Mesothelial cell of epicardium (in vitro differentiated cells): ENCODE measurements around the gene ELOVL5. TPM values are rescaled to one million over a fixed set of nuclear protein-coding genes. Genes with fewer than 3 reads are reported as not detected.

Experiments used
- DNase-seq, 2 experiments: peaks; one replicate each; pipeline ENCODE4 v3.0.0; 2021; ENCODE audit warnings: low spot score in 2 of 2; ENCODE audit not compliant: unreplicated experiment in 2 of 2
- H3K27ac Mint-ChIP-seq: 2 replicates; pipeline ENCODE4 v1.8.0; 2021; ENCODE audit warnings: mixed read lengths
- H3K27me3 Mint-ChIP-seq: 2 replicates; pipeline ENCODE4 v1.8.0; 2021; ENCODE audit warnings: low read depth, mixed read lengths
- H3K36me3 Mint-ChIP-seq: 2 replicates; pipeline ENCODE4 v1.8.0; 2021; ENCODE audit warnings: mixed read lengths
- H3K4me1 Mint-ChIP-seq: 2 replicates; pipeline ENCODE4 v1.8.0; 2021; ENCODE audit warnings: mixed read lengths
- H3K4me3 Mint-ChIP-seq: 2 replicates; pipeline ENCODE4 v1.8.0; 2021; ENCODE audit warnings: mild to moderate bottlenecking, moderate library complexity, mixed read lengths
- H3K9me3 Mint-ChIP-seq: 2 replicates; pipeline ENCODE4 v1.8.0; 2021; ENCODE audit warnings: mixed read lengths
- CTCF ChIP-seq: fragments of 200-600 bp; sonication (generic); IDR thresholded peaks from one replicate; pipeline ENCODE4 v1.5.0; 2021; ENCODE audit warnings: antibody characterized with exemption; ENCODE audit not compliant: unreplicated experiment
- total RNA-seq: library from RNA; stranded (reverse); gene quantifications from 3 replicates; pipeline ENCODE4 v1.2.1, GENCODE V29; 2021

Gene ELOVL5
- total RNA-seq, 1 donor from 2014 or later = 110 TPM

- H3K27me3 Mint-ChIP-seq = no peaks in the 10 kb centered on the region
- H3K27ac Mint-ChIP-seq = no peak overlapping the region
- TF ChIP-seq CTCF = no peak
- peaks cover 21% of the 10 kb centered on the region for H3K4me1 Mint-ChIP-seq
- H3K4me3 Mint-ChIP-seq = no peak overlapping the region
- H3K36me3 Mint-ChIP-seq = no peaks in the 10 kb centered on the region
- H3K9me3 Mint-ChIP-seq = peaks cover 2% of the 10 kb centered on the region
- no peak for DNase-seq
These were observed 28.0 kb upstream of the ELOVL5 start for GRCh38 chr6:53376661-53377226.

DNA sequence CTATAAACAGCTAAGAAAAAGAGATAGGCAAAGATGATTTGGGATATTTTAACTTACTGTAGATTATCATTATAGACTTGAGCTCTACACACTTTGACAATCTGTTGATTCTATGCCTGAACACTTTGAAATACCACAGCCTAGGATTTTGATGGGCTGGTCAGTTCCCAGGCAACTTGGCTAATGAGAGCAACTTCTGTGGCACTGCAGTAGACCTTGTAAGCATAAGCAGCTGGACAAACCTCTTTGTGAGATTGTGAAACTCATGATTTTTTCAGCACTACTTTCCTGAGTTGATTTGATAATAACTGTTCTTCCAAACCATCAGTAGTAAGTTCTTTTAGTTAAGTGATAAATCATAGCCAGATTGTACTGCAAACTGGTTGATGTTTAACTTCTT lies 27.1 kb upstream of the ELOVL5 start:
- Mint-ChIP-seq H3K36me3 (no peaks in the 10 kb centered on the region), H3K4me1 (peaks cover 21% of the 10 kb centered on the region), H3K9me3 (no peaks in the 10 kb centered on the region), H3K4me3 (no peak overlapping the region), H3K27me3 (no peaks in the 10 kb centered on the region), H3K27ac (no peak overlapping the region)
- TF ChIP-seq CTCF = no peak
- no peak for DNase-seq

- TF ChIP-seq CTCF = no peak
- DNase-seq = no peak
- Mint-ChIP-seq H3K36me3 (no peaks in the 10 kb centered on the region), H3K4me3 (no peak overlapping the region), H3K4me1 (peaks cover 31% of the 10 kb centered on the region), H3K9me3 (no peaks in the 10 kb centered on the region), H3K27me3 (no peaks in the 10 kb centered on the region), H3K27ac (no peak overlapping the region)
These were observed 24.9 kb upstream of the ELOVL5 start for GRCh38 chr6:53373638-53374037.

DNA sequence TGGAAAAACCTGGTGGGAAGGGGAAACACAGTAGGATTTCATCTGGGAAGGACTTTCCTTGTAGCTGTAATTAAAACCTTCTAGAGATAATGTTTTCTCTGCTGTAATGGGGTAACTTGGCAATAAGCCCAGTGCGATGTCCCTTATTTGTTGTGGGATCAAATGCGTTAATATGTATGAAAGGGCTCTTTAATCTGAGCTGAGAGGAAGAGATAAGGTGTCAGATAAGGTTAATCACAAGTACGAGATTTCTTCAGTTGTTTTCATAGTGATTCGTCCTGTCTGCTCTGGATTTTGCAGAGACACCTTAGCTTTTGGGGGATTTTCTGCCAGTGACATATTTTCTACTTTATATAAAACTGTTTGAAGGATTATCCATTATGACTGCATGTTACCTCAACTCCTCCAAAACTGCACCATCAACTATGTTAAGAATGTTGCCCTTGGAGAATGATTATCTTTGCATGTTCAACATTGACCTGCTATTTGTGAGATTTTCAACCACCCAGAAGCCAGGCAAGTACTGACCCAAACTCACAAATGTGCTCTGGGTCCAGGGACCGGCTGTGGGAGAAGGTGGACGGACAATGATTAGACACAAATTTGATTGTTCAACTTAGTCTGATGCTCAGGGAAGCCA lies 21.2 kb upstream of the ELOVL5 start:
- Mint-ChIP-seq H3K4me3 (no peak overlapping the region), H3K27me3 (no peaks in the 10 kb centered on the region), H3K27ac (peak overlapping the region; percentile 65), H3K9me3 (peaks cover 11% of the 10 kb centered on the region), H3K36me3 (no peaks in the 10 kb centered on the region), H3K4me1 (peaks cover 10% of the 10 kb centered on the region)
- TF ChIP-seq CTCF = no peak
- no peak for DNase-seq

DNA sequence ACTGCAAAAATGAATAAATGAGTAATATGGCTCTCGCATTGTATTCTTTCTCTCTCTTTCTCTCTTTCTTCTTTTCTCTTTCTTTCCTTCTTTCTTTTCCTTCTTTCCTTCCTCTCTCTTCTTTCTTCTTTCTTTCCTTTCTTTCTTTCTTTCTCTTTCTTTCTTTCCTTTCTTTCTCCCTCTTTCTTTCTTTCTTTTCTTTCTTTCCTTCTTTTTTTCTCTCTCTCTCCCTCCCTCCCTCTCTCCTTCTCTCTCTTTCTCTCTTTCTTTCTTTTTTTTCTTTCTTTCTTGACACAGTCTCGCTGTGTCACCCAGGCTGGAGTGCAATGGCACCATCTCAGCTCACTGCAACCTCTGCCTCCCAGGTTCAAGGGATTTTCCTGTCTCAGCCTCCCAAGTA lies 20.3 kb upstream of the ELOVL5 start:
- DNase-seq = no peak
- Mint-ChIP-seq H3K27ac (no peak overlapping the region), H3K9me3 (peaks cover 11% of the 10 kb centered on the region), H3K27me3 (no peaks in the 10 kb centered on the region), H3K4me3 (no peak overlapping the region), H3K36me3 (no peaks in the 10 kb centered on the region), H3K4me1 (peaks cover 10% of the 10 kb centered on the region)
- TF ChIP-seq CTCF = no peak
